H1 (cell line): ENCODE results near the gene PARD3. TPM values are rescaled to one million over a fixed set of nuclear protein-coding genes. Genes with fewer than 3 reads are reported as not detected.

Experiments
- EGR1 ChIP-seq: IDR thresholded peaks from 2 replicates; pipeline ENCODE4 v1.6.1; 2011; ENCODE audit warnings: low read depth, low read length, borderline replicate concordance
- GTF2F1 ChIP-seq: IDR thresholded peaks from 2 replicates; pipeline ENCODE4 v1.6.1; 2012; ENCODE audit warnings: low read depth, low read length, improper control_type of control experiment, borderline replicate concordance
- KDM1A ChIP-seq: fragments of 200-600, 300-600 bp; sonication (generic); IDR thresholded peaks from 2 replicates; pipeline ENCODE4 v1.7.1; 2016; ENCODE audit warnings: mild to moderate bottlenecking, low read length, borderline replicate concordance
- SP1 ChIP-seq: IDR thresholded peaks from 2 replicates; pipeline ENCODE4 v1.6.1; 2011; ENCODE audit warnings: low read depth, low read length
- SRF ChIP-seq: IDR thresholded peaks from 2 replicates; pipeline ENCODE4 v1.6.1; 2011; ENCODE audit warnings: mild to moderate bottlenecking, low read depth, low read length, moderate library complexity
- SUZ12 ChIP-seq: fragments of 200-600 bp; sonication (generic); IDR thresholded peaks from 2 replicates; pipeline ENCODE4 v1.6.1; 2012; ENCODE audit warnings: mild to moderate bottlenecking, inconsistent platforms, low read length, moderate library complexity, mixed read lengths
- polyA plus RNA-seq, 7 experiments: library from polyadenylated mRNA; depleted of rRNA in 3 of 7; stranded (reverse) in 5 of 7; unstranded in 2 of 7; fragments of >200 nt in 5 of 7; fragments of 200-250 nt in 2 of 7; gene quantifications; 1 replicate in 5 of 7; 2 replicates in 1 of 7; 4 replicates in 1 of 7; pipeline versions ENCODE4 v1.2.1 to v1.2.3, GENCODE V29; 2011 to 2013; ENCODE audit warnings: missing spikeins in 2 of 7, mixed read lengths in 2 of 7
- total RNA-seq: library from RNA; stranded (reverse); fragmentation: NEBNext Ultra II Directional; extraction: Animal tissue kit (Norgen Biotek cat#: 25700); gene quantifications from 2 replicates; pipeline ENCODE4 v1.2.1, GENCODE V29; 2021

PARD3 gene
- total and polyA plus RNA-seq, 2 of the 8 experiments (the other 6 are each of a cell fraction or from before 2014, with no cell fraction given), result 19.7 to 49.1 TPM

GRCh38 chr10:34488476-34489130 is 326.5 kb downstream of the PARD3 start (continued):
- no peak for TF ChIP-seq SUZ12
- no peak for TF ChIP-seq EGR1
- TF ChIP-seq KDM1A, result no peak
- TF ChIP-seq GTF2F1, result no peak
- TF ChIP-seq SRF, result no peak
- TF ChIP-seq SP1, result no peak
